Coronary artery (tissue), 2 donors: ENCODE data around the gene ZNF621.
"Not testable (repeated sequence)": the region's sequence is repeated elsewhere in the genome, so short reads cannot be mapped to it uniquely, and the experiment has no call there.

Experiments used
- DNase-seq: peaks from one replicate; pipeline ENCODE4 v3.0.0-alpha.2; 2017; ENCODE audit warnings: low spot score
- H3K27ac ChIP-seq, 2 donors: fragments of 200-600 bp; sonication (generic); one replicate each; pipeline ENCODE4 v1.5.1; 2016 to 2019
- H3K4me3 ChIP-seq: fragments of 200-600 bp; sonication (generic); 2 replicates; pipeline ENCODE4 v1.5.1; 2016; ENCODE audit warnings: mild to moderate bottlenecking, moderate library complexity
- TF ChIP-seq, protein P1 (sequence below): fragments of 200-600 bp; sonication (generic); IDR thresholded peaks from one replicate; pipeline ENCODE4 v1.5.1; 2019; ENCODE audit warnings: antibody characterized with exemption

The ZNF621 gene

GRCh38 chr3:40532252-40532651 is 7.5 kb downstream of the ZNF621 start:
- TF ChIP-seq, protein P1, sequence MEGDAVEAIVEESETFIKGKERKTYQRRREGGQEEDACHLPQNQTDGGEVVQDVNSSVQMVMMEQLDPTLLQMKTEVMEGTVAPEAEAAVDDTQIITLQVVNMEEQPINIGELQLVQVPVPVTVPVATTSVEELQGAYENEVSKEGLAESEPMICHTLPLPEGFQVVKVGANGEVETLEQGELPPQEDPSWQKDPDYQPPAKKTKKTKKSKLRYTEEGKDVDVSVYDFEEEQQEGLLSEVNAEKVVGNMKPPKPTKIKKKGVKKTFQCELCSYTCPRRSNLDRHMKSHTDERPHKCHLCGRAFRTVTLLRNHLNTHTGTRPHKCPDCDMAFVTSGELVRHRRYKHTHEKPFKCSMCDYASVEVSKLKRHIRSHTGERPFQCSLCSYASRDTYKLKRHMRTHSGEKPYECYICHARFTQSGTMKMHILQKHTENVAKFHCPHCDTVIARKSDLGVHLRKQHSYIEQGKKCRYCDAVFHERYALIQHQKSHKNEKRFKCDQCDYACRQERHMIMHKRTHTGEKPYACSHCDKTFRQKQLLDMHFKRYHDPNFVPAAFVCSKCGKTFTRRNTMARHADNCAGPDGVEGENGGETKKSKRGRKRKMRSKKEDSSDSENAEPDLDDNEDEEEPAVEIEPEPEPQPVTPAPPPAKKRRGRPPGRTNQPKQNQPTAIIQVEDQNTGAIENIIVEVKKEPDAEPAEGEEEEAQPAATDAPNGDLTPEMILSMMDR = no peak
- H3K27ac ChIP-seq = no peak overlapping the region
- DNase-seq = no peak
- H3K4me3 ChIP-seq = no peak overlapping the region

GRCh38 chr3:40534283-40534682 is 9.5 kb downstream of the ZNF621 start:
- H3K4me3 ChIP-seq = no peak overlapping the region
- DNase-seq = no peak
- TF ChIP-seq, protein P1 = no peak
- H3K27ac ChIP-seq = no peak overlapping the region

GRCh38 chr3:40546816-40547215 is 22.1 kb downstream of the ZNF621 start:
- TF ChIP-seq, protein P1 = no peak
- DNase-seq = no peak
- Histone ChIP-seq H3K4me3 (no peak overlapping the region), H3K27ac (no peak overlapping the region)

GRCh38 chr3:40550167-40550566 is 25.4 kb downstream of the ZNF621 start:
- no peak for DNase-seq
- TF ChIP-seq, protein P1 = no peak
- no peak overlapping the region for H3K27ac ChIP-seq
- no peak overlapping the region for H3K4me3 ChIP-seq

DNA sequence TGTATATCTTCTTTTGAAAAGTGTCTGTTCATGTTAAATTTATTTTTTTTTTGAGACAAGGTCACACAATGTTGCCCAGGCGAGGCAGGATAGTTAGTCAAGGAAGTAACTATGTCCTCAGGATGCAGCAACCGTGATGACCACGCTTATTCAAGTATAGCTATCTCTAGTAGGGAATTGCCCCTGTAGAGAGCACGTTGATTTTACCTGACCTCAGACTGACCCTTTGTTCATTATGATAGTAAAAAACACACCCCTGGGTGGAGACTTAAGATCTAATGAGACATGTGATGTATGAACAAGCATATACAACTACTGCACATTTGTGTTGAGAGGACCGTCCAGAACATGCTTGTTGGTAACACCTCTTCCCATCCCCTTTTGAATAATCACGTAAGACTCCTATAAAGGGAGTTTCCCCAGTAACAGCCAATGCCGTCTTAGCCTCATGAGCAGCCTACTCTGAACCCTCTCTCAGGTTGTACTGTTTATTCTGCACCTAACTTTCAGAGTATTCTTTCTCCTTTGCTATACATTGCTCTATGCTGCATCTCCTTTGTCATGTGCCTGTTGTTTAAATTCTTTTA is 32.9 kb downstream of the ZNF621 start:
- Histone ChIP-seq H3K27ac (no peak overlapping the region), H3K4me3 (no peak overlapping the region)
- no peak for DNase-seq
- TF ChIP-seq, protein P1 = no peak

GRCh38 chr3:40562482-40562881 is 37.7 kb downstream of the ZNF621 start:
- H3K4me3 ChIP-seq, DNase-seq, H3K27ac ChIP-seq: not testable (repeated sequence)

DNA sequence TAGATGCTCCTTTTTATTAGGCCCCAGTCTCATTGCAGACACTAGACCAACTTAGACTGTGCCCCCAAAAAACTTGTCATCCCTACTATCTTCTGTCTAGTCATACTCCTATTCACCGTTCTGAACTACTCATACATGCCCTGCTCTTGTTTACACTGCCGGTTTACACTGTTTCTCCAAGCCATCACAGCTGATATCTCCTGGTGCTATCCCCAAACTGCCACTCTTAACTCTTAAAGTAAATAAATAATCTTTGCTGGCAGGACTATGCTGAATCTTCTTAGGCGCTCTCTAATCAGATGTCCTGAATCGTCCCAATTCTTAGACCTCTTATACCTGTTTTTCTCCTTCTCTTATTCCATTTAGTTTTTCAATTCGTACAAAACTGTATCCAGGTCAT is 40.9 kb downstream of the ZNF621 start:
- not testable (repeated sequence) for H3K4me3 ChIP-seq, DNase-seq, H3K27ac ChIP-seq

DNA sequence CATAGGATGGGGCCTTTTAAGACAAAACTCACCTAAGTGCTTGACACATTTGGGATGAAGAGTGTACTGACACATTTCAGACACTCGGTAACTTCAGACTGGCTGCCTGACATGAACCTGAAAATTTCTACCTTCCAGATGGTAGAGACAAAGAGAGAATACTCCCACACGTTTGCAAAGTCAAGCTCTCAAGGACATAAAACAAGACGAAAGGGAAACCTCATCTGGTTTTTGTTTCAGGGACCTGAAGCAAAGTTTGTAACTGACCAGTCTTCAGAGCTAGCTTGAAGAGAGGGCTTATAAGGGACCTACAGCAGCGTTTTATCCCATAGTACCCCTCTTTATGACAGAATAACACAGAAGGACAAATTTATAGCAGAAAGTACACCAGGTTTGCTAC is 41.9 kb downstream of the ZNF621 start:
- no peak overlapping the region for H3K27ac ChIP-seq
- H3K4me3 ChIP-seq = no peak overlapping the region
- DNase-seq = no peak
- TF ChIP-seq, protein P1 = no peak
